HG03025 (cell line): ENCODE data around the gene TGFB2.

Experiments used
- ATAC-seq: cut with Tn5 transposase; IDR thresholded peaks from one replicate; pipeline ENCODE4 v1.9.1; 2021; ENCODE audit warnings: mild to moderate bottlenecking, moderate library complexity; ENCODE audit not compliant: unreplicated experiment, low FRiP score

Gene TGFB2

DNA sequence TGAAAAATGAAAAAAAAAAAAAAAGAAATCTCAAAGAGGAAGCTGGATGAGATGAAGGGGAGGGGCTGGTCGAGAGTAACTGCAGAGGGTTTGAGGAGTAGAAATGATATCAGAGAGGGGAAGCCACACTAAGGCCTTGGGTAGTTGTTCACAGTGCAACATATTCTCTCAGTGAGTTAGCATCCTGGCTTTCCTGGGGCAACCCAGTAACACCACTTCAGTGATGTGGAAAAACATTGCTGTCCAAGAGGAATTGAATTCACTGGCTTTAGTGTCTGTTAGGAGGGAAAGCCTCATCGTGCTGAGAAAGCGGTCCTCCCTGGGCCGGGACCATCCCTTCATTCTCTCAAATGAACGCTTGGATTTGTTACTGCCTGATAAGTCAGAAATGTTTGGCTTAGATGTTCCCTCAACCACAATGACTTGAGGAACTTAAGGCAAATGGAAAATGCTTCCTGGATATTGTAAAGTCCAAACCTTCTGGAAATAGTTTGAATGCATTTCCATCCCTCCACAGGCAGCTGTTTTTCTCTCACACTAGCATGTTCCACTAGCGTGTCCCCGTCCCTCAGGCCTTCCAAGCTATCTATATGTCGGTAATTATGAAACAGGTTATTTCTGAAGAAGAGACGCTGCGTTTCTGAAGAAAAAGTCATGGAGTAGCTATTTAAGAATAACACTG is 12.2 kb downstream of the TGFB2 start:
- ATAC-seq: no peak

DNA sequence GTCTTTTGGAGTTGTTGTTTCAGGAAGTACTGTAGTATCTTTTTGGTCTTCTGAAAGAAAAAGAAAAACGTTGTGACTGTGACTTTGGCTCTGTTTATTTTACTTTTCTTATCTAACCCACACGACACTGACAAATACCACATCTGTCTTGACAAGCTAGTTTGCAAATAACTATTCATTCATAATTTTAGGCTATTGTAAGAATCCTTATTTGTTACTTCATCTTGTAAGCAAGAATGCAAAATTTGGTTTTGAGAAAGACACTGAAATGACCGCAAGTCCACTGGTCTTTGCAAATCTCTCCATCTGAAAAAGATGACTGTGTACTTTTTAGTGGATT is 12.7 kb downstream of the TGFB2 start:
- no peak for ATAC-seq

DNA sequence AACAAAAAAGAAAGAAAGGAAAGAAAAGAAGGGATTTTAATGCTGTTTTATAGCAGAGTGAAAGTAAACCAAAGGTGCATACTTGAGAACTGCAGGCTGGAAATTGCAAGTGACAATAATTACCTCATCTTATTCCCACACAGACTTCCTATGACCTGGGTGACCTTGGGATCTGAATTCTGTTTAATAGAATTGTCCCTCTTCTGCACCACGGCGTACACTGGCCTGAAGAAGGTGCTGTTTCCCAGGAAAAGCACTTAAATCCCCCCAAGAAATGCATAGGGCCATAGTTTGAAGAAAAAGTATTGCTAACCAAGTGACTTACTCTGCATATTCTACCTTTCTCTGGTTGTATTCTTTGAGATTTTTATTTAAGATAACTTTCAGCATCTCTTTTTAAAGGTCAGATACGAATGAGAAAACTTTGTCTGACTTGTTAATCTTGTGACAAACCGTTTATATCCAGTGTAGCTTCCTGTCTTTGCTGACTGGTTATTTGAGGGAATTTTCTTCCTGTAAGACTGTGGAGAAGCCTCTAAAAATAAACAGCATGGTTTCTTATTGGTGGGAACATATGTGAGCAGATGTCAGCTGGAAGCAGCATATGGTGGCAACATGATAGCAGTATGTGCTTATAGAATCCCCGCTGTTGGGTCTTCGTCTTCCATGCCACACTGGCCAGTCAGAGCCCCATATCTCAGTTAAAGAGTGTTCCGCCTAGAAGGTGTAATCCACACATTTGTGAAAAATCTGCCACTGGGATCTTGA is 16.3 kb downstream of the TGFB2 start:
- ATAC-seq: no peak

DNA sequence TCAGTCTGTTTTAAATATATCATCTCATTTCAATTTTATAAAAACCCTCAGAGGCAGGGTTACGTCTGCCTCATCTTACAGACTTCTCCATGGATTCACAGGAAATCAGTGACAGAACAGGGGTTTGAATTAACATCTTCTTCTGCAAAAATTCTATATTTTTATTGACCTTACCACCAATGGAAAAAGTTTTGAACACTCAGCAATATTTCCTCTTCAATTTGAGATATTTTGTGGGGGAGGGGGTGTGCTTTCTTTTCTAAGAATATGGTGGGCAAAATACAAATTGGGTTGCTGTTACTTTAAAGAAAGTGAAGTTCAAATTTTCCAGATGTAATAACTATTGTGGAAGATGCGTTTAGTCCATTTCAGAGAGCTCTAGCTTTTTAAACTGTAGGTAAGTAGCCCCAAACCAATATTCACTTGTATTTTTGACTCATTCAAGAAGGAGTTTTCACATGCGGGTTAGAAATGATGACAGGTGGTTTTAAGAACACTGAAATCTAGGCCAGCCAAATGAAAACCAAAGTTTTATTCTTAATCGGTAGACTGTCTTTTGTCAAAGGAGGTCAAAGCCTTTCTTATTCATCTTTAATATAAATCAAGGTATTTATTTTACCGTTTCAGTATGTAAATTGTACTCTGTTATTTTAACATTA is 17.4 kb downstream of the TGFB2 start:
- no peak for ATAC-seq

DNA sequence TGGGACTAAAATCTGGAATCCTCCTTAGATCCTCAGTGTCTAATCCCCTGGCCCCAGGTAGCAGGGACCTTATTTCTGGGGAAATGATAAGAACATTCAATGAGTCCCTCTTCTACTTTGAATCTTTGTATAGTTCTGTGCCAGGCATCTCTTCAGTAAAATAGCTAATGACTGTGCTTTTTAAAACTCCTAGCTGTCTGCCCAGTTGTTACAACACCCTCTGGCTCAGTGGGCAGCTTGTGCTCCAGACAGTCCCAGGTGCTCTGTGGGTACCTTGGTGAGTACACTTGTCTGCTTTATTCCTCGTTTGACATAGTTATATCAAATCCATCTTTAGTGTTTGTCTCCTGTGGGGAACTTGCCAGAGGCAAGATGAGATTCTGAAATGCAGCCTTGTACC is 18.0 kb downstream of the TGFB2 start:
- ATAC-seq: no peak

DNA sequence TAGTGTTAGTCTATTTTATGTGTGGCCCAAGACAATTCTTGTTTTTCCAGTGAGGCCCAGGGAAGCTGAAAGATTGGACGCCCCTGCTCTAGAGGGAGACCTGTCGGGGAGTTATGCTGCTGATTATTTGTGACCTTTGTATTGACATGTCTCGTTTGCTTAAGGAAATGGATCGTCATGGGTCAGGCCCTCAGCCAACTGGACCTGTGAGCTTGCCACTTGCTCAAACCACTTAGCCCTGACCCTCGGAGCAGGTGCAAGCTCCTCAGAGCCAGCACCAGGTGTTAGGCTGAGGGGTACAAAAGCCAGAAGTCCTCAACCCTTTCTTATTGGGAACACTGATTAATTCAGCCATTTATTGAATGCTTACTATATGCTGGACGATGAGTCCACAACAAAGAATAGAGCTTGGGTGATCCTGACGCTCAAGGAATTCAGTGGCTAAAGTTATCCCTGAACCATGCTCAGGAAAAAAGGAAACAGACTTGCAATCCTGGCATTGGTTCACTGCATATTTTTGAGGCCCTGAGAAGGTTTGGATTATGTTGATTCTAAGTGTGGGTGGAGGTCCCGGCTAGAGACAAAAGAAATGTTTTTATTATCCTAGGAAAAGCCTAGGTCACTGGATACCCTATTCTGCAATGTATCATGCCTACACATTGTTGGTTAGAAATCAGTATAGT is 19.0 kb downstream of the TGFB2 start:
- ATAC-seq: no peak

DNA sequence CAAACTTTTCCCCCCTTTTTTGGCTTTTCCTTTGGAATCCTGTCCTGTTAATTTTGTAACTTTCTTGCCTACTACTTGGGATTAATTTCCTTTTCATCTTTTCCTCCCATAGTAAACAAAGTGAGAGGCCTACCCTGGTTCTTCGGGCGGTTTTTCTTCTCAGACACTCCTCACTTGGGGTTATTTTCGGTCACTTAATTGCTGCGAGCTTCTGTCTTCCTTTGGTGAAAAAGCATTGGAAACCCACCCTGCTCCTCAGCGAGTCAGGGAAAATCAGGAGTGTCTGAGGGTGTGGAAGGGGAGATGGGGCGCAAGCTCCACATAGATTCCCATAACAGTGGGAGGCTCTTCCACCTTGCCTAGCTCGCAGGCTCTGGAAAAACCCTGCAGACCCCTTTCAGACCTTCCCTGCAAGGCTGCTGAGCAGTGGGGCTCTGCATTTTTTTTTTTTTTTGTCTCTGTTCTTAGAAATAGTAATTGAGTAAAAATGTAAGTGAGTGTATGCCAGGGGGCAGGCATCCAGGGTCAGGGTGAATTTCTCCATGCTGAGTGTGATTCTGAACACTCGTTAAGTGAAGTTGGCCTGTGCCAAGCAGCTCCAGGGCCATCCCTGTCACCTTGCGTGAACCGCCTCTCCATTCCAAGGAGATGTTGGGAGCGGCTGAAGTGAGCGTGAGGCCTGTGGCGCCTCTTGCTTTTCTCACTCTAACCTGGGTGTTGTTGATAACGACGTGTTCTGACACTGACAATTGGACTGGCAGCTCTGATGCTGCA is 20.3 kb downstream of the TGFB2 start:
- no peak for ATAC-seq

DNA sequence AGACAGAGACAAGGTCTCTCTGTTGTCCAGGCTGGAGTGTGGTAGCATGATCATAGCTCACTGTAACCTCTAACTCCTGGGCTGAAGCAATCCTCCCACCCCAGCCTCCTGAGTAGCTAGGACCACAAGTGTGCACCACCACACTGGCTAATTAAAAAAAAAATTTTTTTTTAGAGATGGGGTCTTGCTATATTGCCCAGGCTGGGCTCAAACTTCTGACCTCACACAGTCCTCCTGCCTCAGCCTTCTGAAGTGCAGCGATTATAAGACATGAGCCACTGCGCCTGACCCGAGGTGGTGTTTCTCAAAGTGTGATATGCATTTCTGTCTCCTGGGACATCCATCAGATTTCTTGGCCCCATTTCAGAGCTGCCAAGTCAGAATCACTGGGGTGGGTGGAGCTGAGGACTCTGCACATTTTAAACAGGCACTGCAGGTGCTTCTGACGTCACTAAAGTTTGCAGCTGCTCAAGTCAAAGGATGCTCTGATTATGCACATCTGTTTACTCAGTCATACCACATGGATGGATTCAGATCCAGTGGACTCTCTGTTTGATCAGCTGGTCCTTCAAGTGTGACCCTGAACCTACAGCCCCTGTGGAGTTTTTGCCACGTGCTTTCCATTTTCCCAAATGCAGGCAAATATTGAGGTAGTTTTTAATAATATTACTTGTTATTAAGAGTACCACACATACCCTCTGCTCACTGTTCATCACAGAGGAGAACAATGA is 21.4 kb downstream of the TGFB2 start:
- ATAC-seq: no peak

DNA sequence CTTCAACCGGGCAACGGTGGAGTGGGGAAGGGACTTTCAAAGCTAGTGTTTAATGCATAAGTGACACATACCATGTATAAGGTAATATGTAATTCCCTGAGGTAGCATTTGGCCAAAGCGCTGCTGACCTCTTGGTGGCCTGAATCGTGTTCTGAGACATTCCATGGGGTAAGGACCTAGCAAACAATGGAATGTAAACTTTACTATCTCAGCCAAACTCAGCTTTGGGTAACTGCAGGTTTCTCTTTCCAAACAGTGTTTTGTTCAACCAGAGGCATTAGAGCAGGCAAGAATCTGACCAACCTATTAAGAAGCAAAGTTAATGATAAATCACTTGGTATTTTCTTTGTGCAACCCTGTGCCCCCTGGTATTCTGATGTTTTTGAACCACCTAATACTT is 22.0 kb downstream of the TGFB2 start:
- no peak for ATAC-seq

DNA sequence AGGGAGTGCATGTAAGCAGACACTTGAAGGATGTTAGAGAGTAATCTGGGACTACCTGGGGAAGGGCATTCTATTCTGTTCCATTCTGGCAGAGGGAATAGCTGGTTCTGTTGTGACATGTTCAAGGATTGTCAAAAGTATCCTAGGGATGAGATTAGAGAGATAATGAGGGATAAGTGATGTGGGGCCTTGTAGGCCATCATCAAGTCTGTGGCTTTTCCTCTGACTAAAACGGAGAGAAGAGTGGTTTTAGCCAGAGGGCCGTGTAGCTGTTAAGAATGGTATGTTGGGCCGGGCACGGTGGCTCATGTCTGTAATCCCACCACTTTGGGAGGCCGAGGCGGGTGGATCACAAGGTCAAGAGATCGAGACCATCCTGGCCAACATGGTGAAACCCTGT is 23.6 kb downstream of the TGFB2 start:
- ATAC-seq: no peak

DNA sequence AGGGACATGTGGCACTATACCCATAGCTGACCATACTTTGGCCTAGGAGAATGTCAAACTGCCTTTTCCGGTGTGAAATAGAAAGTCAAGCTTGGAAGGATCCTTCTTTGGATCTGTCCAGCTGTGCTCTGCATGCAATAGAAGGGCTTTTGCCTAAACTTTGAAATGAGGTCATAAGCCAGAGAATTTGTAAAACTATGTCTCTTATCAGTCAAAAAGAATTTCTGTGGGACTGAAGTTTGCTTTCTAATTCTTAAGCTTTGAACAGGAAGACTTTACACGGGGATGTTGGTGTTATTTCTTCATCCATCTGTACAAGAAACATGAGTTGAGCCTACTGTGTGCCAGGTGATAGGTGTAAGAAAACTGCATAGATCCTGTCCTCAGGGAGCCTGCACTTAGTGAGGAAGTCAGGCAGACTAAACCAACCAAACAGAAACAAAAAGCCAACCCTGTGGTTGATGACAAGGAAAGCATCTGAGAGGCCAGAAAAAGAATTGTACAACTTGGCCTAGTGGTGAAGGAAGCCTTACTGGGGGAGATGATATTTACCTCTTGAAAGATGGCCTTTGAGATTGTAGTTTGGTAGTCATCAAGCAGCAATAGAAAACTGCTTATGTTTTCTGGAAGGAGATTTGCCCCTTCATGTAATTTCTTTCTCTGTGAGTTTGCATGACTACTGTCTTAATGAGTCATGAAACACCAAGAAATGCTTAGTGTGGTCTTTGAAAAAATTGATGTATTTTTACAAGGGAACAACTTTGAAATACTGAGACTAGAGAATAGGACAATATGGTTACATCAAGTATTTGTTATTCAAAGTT is 24.8 kb downstream of the TGFB2 start:
- no peak for ATAC-seq

DNA sequence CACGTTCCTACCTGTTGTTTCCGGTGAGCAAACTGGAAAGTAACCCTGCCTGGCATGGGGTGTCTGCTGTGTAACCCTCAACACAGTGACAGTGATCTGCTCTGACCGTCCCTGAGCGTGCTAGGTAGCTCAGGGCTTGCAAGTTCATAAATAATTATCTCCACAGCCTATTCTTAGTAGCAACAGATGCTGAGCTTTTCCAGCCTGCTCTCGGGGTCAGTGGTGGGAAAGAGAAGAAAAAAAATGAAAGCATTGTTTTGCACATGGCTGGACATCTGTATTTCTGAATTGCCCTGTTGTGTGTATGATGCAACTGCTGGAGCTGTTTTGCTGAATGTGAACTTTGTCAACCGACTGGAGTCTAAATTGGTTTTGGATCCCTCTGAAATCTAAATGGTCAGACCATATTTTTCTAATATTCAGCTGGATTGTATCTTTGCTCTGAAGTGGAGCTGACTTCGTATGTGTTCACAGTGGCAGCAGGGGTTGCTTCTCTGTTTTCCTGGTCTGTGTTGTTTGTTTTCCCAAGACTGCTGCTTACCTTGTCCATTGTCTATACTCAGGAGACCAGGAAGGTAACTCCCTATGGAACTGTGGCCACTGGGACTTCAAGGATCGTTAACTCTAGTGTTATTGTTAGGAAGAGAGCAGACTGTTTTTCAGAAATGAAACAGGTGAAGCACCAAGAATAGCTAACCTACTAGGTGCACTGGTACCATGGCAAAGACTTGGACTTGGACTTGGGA is 27.0 kb downstream of the TGFB2 start:
- ATAC-seq: no peak

DNA sequence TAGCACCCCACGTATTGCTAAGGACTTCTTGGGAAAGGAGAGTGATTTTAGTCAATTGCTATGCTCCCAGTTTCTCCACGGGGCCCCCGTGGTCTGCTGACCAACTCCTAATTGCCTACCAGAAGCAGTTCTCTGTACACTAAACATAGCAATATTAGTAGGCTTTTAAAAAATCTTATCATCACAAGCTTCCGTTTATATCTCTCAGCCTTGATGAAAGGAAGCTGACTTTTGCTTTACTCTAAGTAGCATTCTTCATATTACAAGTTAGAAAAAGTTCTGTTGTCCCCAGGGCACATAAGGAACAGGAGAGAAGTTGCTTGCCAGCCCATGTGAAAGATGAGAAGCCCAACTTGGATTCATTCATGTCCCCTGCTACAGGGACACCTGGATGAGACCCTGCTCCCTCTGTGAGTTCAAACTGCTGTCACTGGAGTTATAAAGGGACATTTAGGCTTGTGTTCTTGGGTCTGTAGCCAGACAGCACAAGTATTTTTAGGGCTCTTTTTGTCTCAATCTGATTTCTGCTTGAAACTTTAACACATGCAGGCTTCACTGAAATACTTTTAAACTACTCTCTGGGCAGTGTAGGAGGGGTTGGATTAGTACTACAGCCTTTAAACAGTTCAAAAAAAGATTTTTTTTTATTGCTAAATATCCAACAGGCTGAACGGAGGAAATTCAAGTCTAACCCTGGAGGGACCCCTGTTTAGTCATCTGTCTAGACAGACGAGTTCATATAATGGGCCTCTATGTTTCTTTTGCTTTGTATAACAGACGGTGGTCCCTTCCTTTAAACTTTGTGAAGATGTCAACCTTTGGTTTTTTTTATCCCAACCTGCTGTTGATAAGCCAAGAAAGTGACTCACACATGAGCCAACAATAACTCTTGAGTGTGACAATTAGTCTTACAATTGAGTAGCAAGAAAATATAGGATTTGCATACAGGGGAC is 29.5 kb downstream of the TGFB2 start:
- ATAC-seq: no peak

DNA sequence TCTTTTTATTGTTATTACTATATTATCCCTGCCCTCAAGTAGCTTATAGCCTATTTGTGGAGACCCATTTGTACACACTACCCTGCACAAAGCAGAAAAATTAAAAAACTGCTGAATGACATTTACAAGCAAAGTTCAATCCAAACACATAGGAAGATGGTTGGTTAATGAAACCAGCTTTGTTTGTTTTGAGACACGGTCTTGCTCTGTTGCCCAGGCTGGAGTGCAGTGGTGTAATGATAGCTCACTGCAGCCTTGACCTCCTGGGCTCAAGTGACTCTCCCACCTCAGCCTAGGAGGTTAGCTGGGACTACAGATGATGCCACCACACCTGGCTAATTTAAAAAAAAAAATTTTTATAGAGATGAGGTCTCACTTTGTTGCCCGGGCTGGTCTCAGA is 31.6 kb downstream of the TGFB2 start:
- ATAC-seq: no peak

DNA sequence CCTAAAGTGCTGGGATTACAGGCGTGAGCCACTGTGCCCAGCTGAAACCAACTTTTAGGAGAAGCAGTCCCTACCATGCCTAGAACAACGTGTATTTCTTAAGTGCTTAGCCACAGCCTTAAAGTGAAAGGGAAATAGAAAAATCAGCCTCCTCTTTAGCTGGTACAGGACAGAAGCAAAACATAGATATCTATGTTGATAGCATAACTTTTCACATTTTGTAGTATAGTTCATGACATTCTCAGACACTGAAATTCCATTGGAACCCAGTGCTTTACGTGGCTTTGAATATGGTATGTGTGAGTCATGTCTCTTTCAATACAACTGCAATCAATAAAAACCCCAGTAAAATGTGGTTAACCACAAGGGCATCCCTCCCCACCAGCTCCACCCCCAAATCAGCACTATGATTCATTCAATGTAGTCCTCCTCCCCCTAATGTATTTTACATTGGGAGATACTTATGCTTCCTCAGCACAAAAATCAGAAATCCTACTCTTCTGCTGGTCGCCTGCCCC is 32.1 kb downstream of the TGFB2 start:
- no peak for ATAC-seq

DNA sequence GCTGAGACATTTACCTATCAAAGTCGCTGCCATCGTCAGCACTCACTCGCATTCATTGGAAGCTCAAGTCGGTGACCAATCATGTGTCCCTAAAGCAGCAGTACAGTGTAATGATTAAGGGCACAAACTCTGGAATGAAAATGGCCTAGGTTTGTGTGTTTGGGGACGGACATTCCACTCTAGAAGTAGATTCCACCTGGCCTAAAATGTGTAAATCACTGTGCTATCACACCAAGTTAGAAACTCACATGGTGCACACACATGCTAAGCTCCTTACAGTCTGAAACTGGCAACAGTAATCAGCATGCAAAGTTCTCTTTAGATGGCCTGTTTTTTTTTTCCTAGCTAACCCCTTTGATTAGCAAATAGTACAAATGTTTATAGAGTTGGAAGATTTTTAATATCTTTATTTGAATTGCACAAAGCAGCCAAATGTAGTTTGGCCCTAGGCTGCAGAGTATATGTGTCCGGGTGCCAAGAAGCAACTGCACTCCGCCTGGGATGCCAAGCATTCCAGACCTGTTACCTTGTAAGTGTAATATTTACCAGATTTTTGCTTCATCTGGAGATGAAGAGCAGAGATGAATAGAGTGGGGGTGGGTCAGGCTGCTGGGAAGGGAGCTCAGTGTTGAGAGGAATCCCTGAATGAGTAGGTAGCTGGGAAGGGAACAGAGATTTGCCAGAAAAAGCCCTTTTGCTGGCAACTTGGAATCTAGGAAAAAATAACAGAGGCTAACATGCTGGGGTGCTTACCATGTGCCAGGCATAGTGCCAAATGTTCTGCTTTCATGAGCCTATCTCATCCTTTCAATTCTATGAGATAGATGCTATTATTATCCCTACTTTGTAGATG is 35.2 kb downstream of the TGFB2 start:
- no peak for ATAC-seq
